ENCODE measurements around the gene RCBTB2. TPM values are rescaled to one million over a fixed set of nuclear protein-coding genes. Genes with fewer than 3 reads are reported as not detected.

The RCBTB2 gene
- total RNA-seq, 1 donor from 2014 or later = 4.3 TPM

DNA sequence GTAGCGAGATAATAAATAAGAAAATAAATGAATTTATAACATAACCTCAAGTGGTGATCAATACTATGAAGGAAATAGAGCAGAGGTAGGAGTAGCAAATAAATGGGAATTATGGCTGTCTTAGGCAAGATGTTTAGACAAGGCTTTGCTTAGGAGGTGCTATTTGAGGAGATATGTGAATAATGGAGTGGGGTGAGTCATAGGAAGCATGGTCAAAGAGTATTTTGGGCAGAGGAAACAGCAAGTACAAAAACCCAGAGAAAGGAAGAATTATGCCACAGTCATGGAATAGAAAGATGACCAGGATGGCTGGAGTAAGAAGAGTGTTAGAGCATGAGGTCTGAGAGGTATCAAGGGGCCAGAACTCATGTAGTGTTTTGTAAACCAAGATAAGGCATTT lies 86.4 kb downstream of the RCBTB2 start:
- no peak overlapping the region for H3K4me3 Mint-ChIP-seq (ENCODE audit: unreplicated experiment)
- peak overlapping the region; percentile 12 for H3K27ac ChIP-seq (ENCODE audit: low read depth, low read length)
- peaks cover 9% of the 10 kb centered on the region for H3K9me3 Mint-ChIP-seq (ENCODE audit: unreplicated experiment)
- TF ChIP-seq EZH2 (IDR thresholded peaks at IDR 0.05; ENCODE audit: insufficient read depth, low read length) = no peak
- TF ChIP-seq, protein P1, sequence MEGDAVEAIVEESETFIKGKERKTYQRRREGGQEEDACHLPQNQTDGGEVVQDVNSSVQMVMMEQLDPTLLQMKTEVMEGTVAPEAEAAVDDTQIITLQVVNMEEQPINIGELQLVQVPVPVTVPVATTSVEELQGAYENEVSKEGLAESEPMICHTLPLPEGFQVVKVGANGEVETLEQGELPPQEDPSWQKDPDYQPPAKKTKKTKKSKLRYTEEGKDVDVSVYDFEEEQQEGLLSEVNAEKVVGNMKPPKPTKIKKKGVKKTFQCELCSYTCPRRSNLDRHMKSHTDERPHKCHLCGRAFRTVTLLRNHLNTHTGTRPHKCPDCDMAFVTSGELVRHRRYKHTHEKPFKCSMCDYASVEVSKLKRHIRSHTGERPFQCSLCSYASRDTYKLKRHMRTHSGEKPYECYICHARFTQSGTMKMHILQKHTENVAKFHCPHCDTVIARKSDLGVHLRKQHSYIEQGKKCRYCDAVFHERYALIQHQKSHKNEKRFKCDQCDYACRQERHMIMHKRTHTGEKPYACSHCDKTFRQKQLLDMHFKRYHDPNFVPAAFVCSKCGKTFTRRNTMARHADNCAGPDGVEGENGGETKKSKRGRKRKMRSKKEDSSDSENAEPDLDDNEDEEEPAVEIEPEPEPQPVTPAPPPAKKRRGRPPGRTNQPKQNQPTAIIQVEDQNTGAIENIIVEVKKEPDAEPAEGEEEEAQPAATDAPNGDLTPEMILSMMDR (IDR thresholded peaks at IDR 0.05; ENCODE audit: insufficient read depth, low read depth, low read length) = no peak
- H2AFZ ChIP-seq (ENCODE audit: low read depth, low read length) = no peak overlapping the region
- peak; percentile 78 for DNase-seq (ENCODE audit: low read depth)
- H3K4me1 Mint-ChIP-seq (ENCODE audit: low read depth, unreplicated experiment) = no peaks in the 10 kb centered on the region
- FAIRE-seq = peak; percentile 95
- H3K27ac Mint-ChIP-seq (ENCODE audit: unreplicated experiment) = no peak overlapping the region
- H3K4me3 ChIP-seq (ENCODE audit: insufficient read depth, low read depth, low read length) = no peak overlapping the region
- no peaks in the 10 kb centered on the region for H4K20me1 ChIP-seq (ENCODE audit: insufficient read depth, low read length)
- peaks cover 2% of the 10 kb centered on the region for H3K9me3 ChIP-seq (ENCODE audit: insufficient read depth, low read depth, low read length)
- H3K9ac ChIP-seq (ENCODE audit: low read length) = no peak overlapping the region
- no peaks in the 10 kb centered on the region for H3K27me3 Mint-ChIP-seq (ENCODE audit: low read depth, unreplicated experiment)
- no peaks in the 10 kb centered on the region for H3K36me3 ChIP-seq (ENCODE audit: insufficient read depth, low read length)
- H3K36me3 Mint-ChIP-seq (ENCODE audit: low read depth, unreplicated experiment) = peaks cover 5% of the 10 kb centered on the region
- peak overlapping the region; percentile 68 for H3K4me2 ChIP-seq (ENCODE audit: low read length)
- peaks cover 12% of the 10 kb centered on the region for H3K4me1 ChIP-seq (ENCODE audit: insufficient read depth, low read length)
- no peaks in the 10 kb centered on the region for H3K79me2 ChIP-seq (ENCODE audit: insufficient read depth, low read length)
- no peaks in the 10 kb centered on the region for H3K27me3 ChIP-seq (ENCODE audit: insufficient read depth, low read length)

DNA sequence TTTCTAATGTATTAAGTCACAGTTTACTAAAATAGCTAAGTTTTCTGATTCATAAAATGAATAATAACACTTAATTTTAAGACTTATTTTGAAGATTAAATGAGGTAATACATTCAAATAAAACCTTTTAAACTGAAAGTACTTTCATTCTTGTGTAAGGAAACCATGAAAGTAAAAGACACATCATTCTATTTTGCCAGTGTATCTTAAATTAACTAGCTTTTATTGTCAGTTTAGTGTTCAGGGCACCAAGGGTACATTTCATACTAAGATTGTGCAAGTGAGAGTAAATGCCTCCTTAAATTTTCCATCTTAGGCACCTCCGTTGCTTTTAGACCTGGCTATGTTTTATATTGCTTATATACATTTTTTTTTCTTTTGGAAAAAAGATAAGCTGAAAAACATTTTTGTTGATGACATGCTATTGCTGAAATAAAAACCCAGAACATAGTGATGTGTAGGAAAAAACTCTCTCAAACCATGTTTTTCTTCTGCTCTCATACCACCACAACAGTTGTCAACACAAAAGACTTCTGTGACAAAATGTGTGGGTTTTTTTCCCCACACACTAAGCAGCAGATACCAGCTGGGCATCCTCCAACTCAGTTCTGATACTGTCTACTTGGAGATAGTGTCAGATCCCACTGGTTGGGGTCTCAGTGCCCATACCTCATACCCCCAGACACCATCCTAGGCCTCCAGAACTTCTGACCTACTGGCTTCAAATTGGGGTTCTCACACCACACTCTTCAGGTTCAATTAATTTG lies 89.3 kb downstream of the RCBTB2 start:
- DNase-seq (ENCODE audit: low read depth) = no peak
- Mint-ChIP-seq H3K27ac (ENCODE audit: unreplicated experiment) (no peak overlapping the region), H3K9me3 (ENCODE audit: unreplicated experiment) (no peaks in the 10 kb centered on the region), H3K4me1 (ENCODE audit: low read depth, unreplicated experiment) (no peaks in the 10 kb centered on the region), H3K36me3 (ENCODE audit: low read depth, unreplicated experiment) (no peaks in the 10 kb centered on the region), H3K4me3 (ENCODE audit: unreplicated experiment) (no peak overlapping the region), H3K27me3 (ENCODE audit: low read depth, unreplicated experiment) (no peaks in the 10 kb centered on the region)
- TF ChIP-seq EZH2 (IDR thresholded peaks at IDR 0.05; ENCODE audit: insufficient read depth, low read length) = no peak
- TF ChIP-seq, protein P1 (IDR thresholded peaks at IDR 0.05; ENCODE audit: insufficient read depth, low read depth, low read length) = no peak
- FAIRE-seq = no peak
- Histone ChIP-seq H3K4me1 (ENCODE audit: insufficient read depth, low read length) (peaks cover 9% of the 10 kb centered on the region), H3K27me3 (ENCODE audit: insufficient read depth, low read length) (no peaks in the 10 kb centered on the region), H3K27ac (ENCODE audit: low read depth, low read length) (no peak overlapping the region), H3K4me2 (ENCODE audit: low read length) (no peak overlapping the region), H2AFZ (ENCODE audit: low read depth, low read length) (no peak overlapping the region), H3K36me3 (ENCODE audit: insufficient read depth, low read length) (no peaks in the 10 kb centered on the region), H3K9ac (ENCODE audit: low read length) (no peak overlapping the region), H3K4me3 (ENCODE audit: insufficient read depth, low read depth, low read length) (no peak overlapping the region), H3K9me3 (ENCODE audit: insufficient read depth, low read depth, low read length) (no peaks in the 10 kb centered on the region), H3K79me2 (ENCODE audit: insufficient read depth, low read length) (no peaks in the 10 kb centered on the region), H4K20me1 (ENCODE audit: insufficient read depth, low read length) (no peaks in the 10 kb centered on the region)

Other genes starting within 250 kb of the RCBTB2 start
- gene RB1, start 229.3 kb downstream of the RCBTB2 start, total RNA-seq = 32.7 and 34.5 TPM in 2 replicates
- gene LPAR6, start 120.0 kb downstream of the RCBTB2 start, total RNA-seq = 3.7 and 4.1 TPM in 2 replicates
- 0.48 and 2.1 TPM in 2 replicates for gene CYSLTR2, start 120.8 kb upstream of the RCBTB2 start, total RNA-seq